ENCODE results near the gene CRACR2B.

The CRACR2B gene

GRCh38 chr11:855330-855674 lies 27.6 kb downstream of the CRACR2B start:
- no peak for DNase-seq

GRCh38 chr11:855796-856195 lies 28.1 kb downstream of the CRACR2B start:
- no peak for DNase-seq

GRCh38 chr11:856397-856796 lies 28.7 kb downstream of the CRACR2B start:
- no peak for DNase-seq

GRCh38 chr11:858053-858761 lies 30.5 kb downstream of the CRACR2B start:
- DNase-seq: no peak

GRCh38 chr11:858762-859339 lies 31.1 kb downstream of the CRACR2B start:
- DNase-seq: no peak

- peak; percentile 58 for DNase-seq
Observed at GRCh38 chr11:859394-860131, 31.8 kb downstream of the CRACR2B start.

GRCh38 chr11:860234-861104 lies 32.8 kb downstream of the CRACR2B start:
- no peak for DNase-seq

- DNase-seq: no peak
Observed at GRCh38 chr11:861105-861479, 33.4 kb downstream of the CRACR2B start.

- DNase-seq: no peak
Observed at GRCh38 chr11:862081-862661, 34.5 kb downstream of the CRACR2B start.

- no peak for DNase-seq
Observed at GRCh38 chr11:862696-863022, 34.9 kb downstream of the CRACR2B start.

GRCh38 chr11:863023-863909 lies 35.5 kb downstream of the CRACR2B start:
- no peak for DNase-seq

GRCh38 chr11:863910-864827 lies 36.5 kb downstream of the CRACR2B start:
- DNase-seq: no peak

GRCh38 chr11:864898-865297 lies 37.2 kb downstream of the CRACR2B start:
- no peak for DNase-seq

GRCh38 chr11:865462-866430 lies 38.0 kb downstream of the CRACR2B start:
- no peak for DNase-seq

GRCh38 chr11:866481-866880 lies 38.8 kb downstream of the CRACR2B start:
- DNase-seq: no peak

GRCh38 chr11:867856-868358 lies 40.2 kb downstream of the CRACR2B start:
- no peak for DNase-seq

- DNase-seq: no peak
Observed at GRCh38 chr11:868394-868793, 40.7 kb downstream of the CRACR2B start.

- DNase-seq: no peak
Observed at GRCh38 chr11:868802-869201, 41.1 kb downstream of the CRACR2B start.

- DNase-seq: no peak
Observed at GRCh38 chr11:869399-870126, 41.8 kb downstream of the CRACR2B start.

Data from EL (cell line).